GM23338 (cell line): Measurements from ENCODE around the gene AP5Z1.

Experiments
- CREB1 ChIP-seq: fragments of 250-450 bp; sonication (Bioruptor Pico); IDR thresholded peaks from 2 replicates; pipeline ENCODE4 v1.5.0; 2020; ENCODE audit warnings: low read depth, mild to moderate bottlenecking, moderate library complexity
- CTCF ChIP-seq, 2 experiments: fragments of 200-600 bp in 1 of 2; sonication (generic) in 1 of 2; conservative IDR thresholded peaks; 2 replicates each; pipeline versions ENCODE4 v1.5.1 to v1.6.1; 2016 to 2017; ENCODE audit warnings: antibody characterized with exemption in 2 of 2, low read depth in 2 of 2, mild to moderate bottlenecking in 2 of 2, moderate library complexity in 1 of 2
- ETS1 ChIP-seq: IDR thresholded peaks from 2 replicates; pipeline ENCODE4 v1.6.1; 2016; ENCODE audit warnings: antibody characterized with exemption
- EZH2 ChIP-seq: fragments of 200-600 bp; sonication (generic); IDR thresholded peaks from one replicate; pipeline ENCODE4 v1.8.0; 2017; ENCODE audit warnings: antibody characterized with exemption, mild to moderate bottlenecking, low read depth; ENCODE audit not compliant: unreplicated experiment
- EZH2phosphoT487 ChIP-seq: fragments of 200-600 bp; sonication (generic); IDR thresholded peaks from one replicate; pipeline ENCODE4 v1.8.1; 2018; ENCODE audit warnings: antibody characterized with exemption; ENCODE audit not compliant: unreplicated experiment
- JUNB ChIP-seq: IDR thresholded peaks from one replicate; pipeline ENCODE4 v1.6.1; 2016; ENCODE audit warnings: antibody characterized with exemption; ENCODE audit not compliant: unreplicated experiment
- POLR2AphosphoS5 ChIP-seq: IDR thresholded peaks from 2 replicates; pipeline ENCODE4 v1.6.1; 2016; ENCODE audit warnings: antibody characterized with exemption, low read depth
- REST ChIP-seq: IDR thresholded peaks from one replicate; pipeline ENCODE4 v1.6.1; 2018; ENCODE audit warnings: antibody characterized with exemption; ENCODE audit not compliant: unreplicated experiment
- STAT1 ChIP-seq: IDR thresholded peaks from one replicate; pipeline ENCODE4 v1.6.1; 2016; ENCODE audit warnings: antibody characterized with exemption; ENCODE audit not compliant: unreplicated experiment
- ZNF114 ChIP-seq: fragments of 250-450 bp; sonication (Bioruptor Pico); IDR thresholded peaks from 2 replicates; pipeline ENCODE4 v1.5.0; 2020; ENCODE audit warnings: mild to moderate bottlenecking, moderate library complexity
- ZNF462 ChIP-seq: fragments of 250-450 bp; sonication (Bioruptor Pico); IDR thresholded peaks from 2 replicates; pipeline ENCODE4 v1.5.0; 2020; ENCODE audit warnings: mild to moderate bottlenecking, moderate library complexity

- TF ChIP-seq CTCF (conservative IDR thresholded peaks at IDR 0.05; ENCODE audit: low read depth in 2 of 2) = no peak
- TF ChIP-seq EZH2 = no peak
- no peak for TF ChIP-seq POLR2AphosphoS5
- no peak for TF ChIP-seq EZH2phosphoT487
- no peak for TF ChIP-seq CREB1 (CRISPR knock-in tag)
- TF ChIP-seq ETS1 = no peak
- no peak for TF ChIP-seq REST
- TF ChIP-seq ZNF114 (CRISPR knock-in tag) = no peak
- no peak for TF ChIP-seq STAT1
- no peak for TF ChIP-seq ZNF462 (CRISPR knock-in tag)
- no peak for TF ChIP-seq JUNB
Measured at GRCh38 chr7:4838626-4839334, 63.4 kb downstream of the AP5Z1 start.
